Skeletal muscle satellite cell (primary cell): ENCODE results near the gene SLC41A3.
A peak's percentile ranks its signal among the peaks of the same experiment; 100 is the strongest.
"Not testable (repeated sequence)": the region's sequence is repeated elsewhere in the genome, so short reads cannot be mapped to it uniquely, and the experiment has no call there.

Source experiments
- H3K27me3 ChIP-seq: 2 replicates; pipeline ENCODE4 v1.7.0; 2013; ENCODE audit warnings: low read length; ENCODE audit not compliant: control insufficient read depth, insufficient read depth
- H3K36me3 ChIP-seq: 2 replicates; pipeline ENCODE4 v1.7.0; 2013; ENCODE audit warnings: mild to moderate bottlenecking, control low read depth, low read length; ENCODE audit not compliant: insufficient read depth
- H3K4me1 ChIP-seq: 2 replicates; pipeline ENCODE4 v1.7.0; 2013; ENCODE audit warnings: low read length; ENCODE audit not compliant: control insufficient read depth, insufficient read depth
- H3K4me2 ChIP-seq: 2 replicates; pipeline ENCODE4 v1.7.0; 2013; ENCODE audit warnings: mild to moderate bottlenecking, low read length
- H3K4me3 ChIP-seq: 2 replicates; pipeline ENCODE4 v1.7.0; 2013; ENCODE audit warnings: low read length
- H3K9ac ChIP-seq: 2 replicates; pipeline ENCODE4 v1.7.0; 2013; ENCODE audit warnings: mild to moderate bottlenecking, low read depth, low read length, moderate library complexity
- H3K9me3 ChIP-seq: replicated peaks from 2 replicates; pipeline ENCODE4 v1.7.0; 2013; ENCODE audit warnings: mild to moderate bottlenecking, control low read depth, low read length

Gene SLC41A3

GRCh38 chr3:126103121-126104027, 19.4 kb upstream of the SLC41A3 start:
- Histone ChIP-seq H3K9me3 (no peaks in the 10 kb centered on the region), H3K4me3 (no peak overlapping the region), H3K27me3 (no peaks in the 10 kb centered on the region), H3K9ac (peak overlapping the region; percentile 34), H3K4me1 (peaks cover 27% of the 10 kb centered on the region), H3K36me3 (no peaks in the 10 kb centered on the region), H3K4me2 (no peak overlapping the region)

- Histone ChIP-seq H3K9me3 (no peaks in the 10 kb centered on the region), H3K36me3 (no peaks in the 10 kb centered on the region), H3K4me1 (peaks cover 27% of the 10 kb centered on the region), H3K9ac (peak overlapping the region; percentile 34), H3K4me2 (no peak overlapping the region), H3K4me3 (no peak overlapping the region), H3K27me3 (no peaks in the 10 kb centered on the region)
These were observed 18.6 kb upstream of the SLC41A3 start for GRCh38 chr3:126102530-126102951.

- no peak overlapping the region for H3K4me2 ChIP-seq
- H3K4me1 ChIP-seq, result peaks cover 27% of the 10 kb centered on the region
- no peak overlapping the region for H3K4me3 ChIP-seq
- no peaks in the 10 kb centered on the region for H3K36me3 ChIP-seq
- H3K27me3 ChIP-seq, result no peaks in the 10 kb centered on the region
- H3K9me3 ChIP-seq, result no peaks in the 10 kb centered on the region
- H3K9ac ChIP-seq, result no peak overlapping the region
These were observed 18.1 kb upstream of the SLC41A3 start for GRCh38 chr3:126102011-126102410.

GRCh38 chr3:126101521-126101982, 17.6 kb upstream of the SLC41A3 start:
- no peak overlapping the region for H3K4me3 ChIP-seq
- no peaks in the 10 kb centered on the region for H3K36me3 ChIP-seq
- H3K9ac ChIP-seq, result no peak overlapping the region
- no peak overlapping the region for H3K4me2 ChIP-seq
- H3K4me1 ChIP-seq, result peaks cover 27% of the 10 kb centered on the region
- no peaks in the 10 kb centered on the region for H3K27me3 ChIP-seq
- H3K9me3 ChIP-seq, result no peaks in the 10 kb centered on the region

- H3K9ac ChIP-seq, result no peak overlapping the region
- H3K27me3 ChIP-seq, result no peaks in the 10 kb centered on the region
- H3K4me2 ChIP-seq, result peak overlapping the region; percentile 70
- H3K4me1 ChIP-seq, result peaks cover 27% of the 10 kb centered on the region
- H3K36me3 ChIP-seq, result no peaks in the 10 kb centered on the region
- H3K9me3 ChIP-seq, result no peaks in the 10 kb centered on the region
- H3K4me3 ChIP-seq, result peak overlapping the region; percentile 59
These were observed 16.8 kb upstream of the SLC41A3 start for GRCh38 chr3:126100634-126101301.

GRCh38 chr3:126100269-126100633, 16.3 kb upstream of the SLC41A3 start:
- H3K4me3 ChIP-seq, result no peak overlapping the region
- peaks cover 27% of the 10 kb centered on the region for H3K4me1 ChIP-seq

GRCh38 chr3:126098391-126098858, 14.5 kb upstream of the SLC41A3 start:
- H3K9ac ChIP-seq, result no peak overlapping the region
- H3K4me1 ChIP-seq, result peaks cover 27% of the 10 kb centered on the region
- no peaks in the 10 kb centered on the region for H3K36me3 ChIP-seq
- H3K4me3 ChIP-seq, result no peak overlapping the region
- H3K27me3 ChIP-seq, result no peaks in the 10 kb centered on the region
- H3K9me3 ChIP-seq, result no peaks in the 10 kb centered on the region
- no peak overlapping the region for H3K4me2 ChIP-seq

More at GRCh38 chr3:126100269-126100633, 16.3 kb upstream of the SLC41A3 start:
- Histone ChIP-seq H3K27me3 (no peaks in the 10 kb centered on the region), H3K36me3 (no peaks in the 10 kb centered on the region), H3K9me3 (no peaks in the 10 kb centered on the region), H3K4me2 (peak overlapping the region; percentile 70), H3K9ac (no peak overlapping the region)

GRCh38 chr3:126097801-126098200, 13.9 kb upstream of the SLC41A3 start:
- Histone ChIP-seq H3K9me3 (no peaks in the 10 kb centered on the region), H3K27me3 (no peaks in the 10 kb centered on the region), H3K36me3 (no peaks in the 10 kb centered on the region), H3K4me1 (peaks cover 27% of the 10 kb centered on the region), H3K4me2 (no peak overlapping the region), H3K4me3 (no peak overlapping the region), H3K9ac (no peak overlapping the region)

- not testable (repeated sequence) for H3K36me3 ChIP-seq, H3K27me3 ChIP-seq, H3K9me3 ChIP-seq, H3K4me3 ChIP-seq, H3K4me2 ChIP-seq, H3K9ac ChIP-seq
- H3K4me1 ChIP-seq, result peaks cover 14% of the 10 kb centered on the region
These were observed 12.3 kb upstream of the SLC41A3 start for GRCh38 chr3:126096274-126096673.

- not testable (repeated sequence) for H3K9me3 ChIP-seq, H3K4me2 ChIP-seq, H3K4me1 ChIP-seq, H3K27me3 ChIP-seq, H3K9ac ChIP-seq, H3K36me3 ChIP-seq, H3K4me3 ChIP-seq
These were observed 8.2 kb upstream of the SLC41A3 start for GRCh38 chr3:126092128-126092527.

GRCh38 chr3:126087552-126088175, 3.7 kb upstream of the SLC41A3 start:
- H3K9ac ChIP-seq, result no peak overlapping the region
- H3K27me3 ChIP-seq, result no peaks in the 10 kb centered on the region
- no peaks in the 10 kb centered on the region for H3K36me3 ChIP-seq
- H3K4me3 ChIP-seq, result no peak overlapping the region
- peaks cover 8% of the 10 kb centered on the region for H3K4me1 ChIP-seq
- H3K4me2 ChIP-seq, result no peak overlapping the region
- no peaks in the 10 kb centered on the region for H3K9me3 ChIP-seq
